Measurements from ENCODE around the gene TAC1. TPM values are rescaled to one million over a fixed set of nuclear protein-coding genes. Genes with fewer than 3 reads are reported as not detected.
"Not testable (repeated sequence)": the region's sequence is repeated elsewhere in the genome, so short reads cannot be mapped to it uniquely, and the experiment has no call there.

The TAC1 gene
- total RNA-seq, 2 experiments from 2014 or later = not detected

GRCh38 chr7:97757824-97758223 is 25.9 kb downstream of the TAC1 start:
- POLR2A ChIA-PET = no interaction called here
- peaks cover 7% of the 10 kb centered on the region for H3K27me3 Mint-ChIP-seq

GRCh38 chr7:97770850-97771249 is 39.0 kb downstream of the TAC1 start:
- Mint-ChIP-seq H3K36me3 (no peaks in the 10 kb centered on the region), H3K9me3 (no peaks in the 10 kb centered on the region), H3K4me3 (no peak overlapping the region), H3K27ac (no peak overlapping the region), H3K27me3 (no peaks in the 10 kb centered on the region), H3K4me1 (no peaks in the 10 kb centered on the region)
- POLR2A ChIA-PET = no interaction called here
- DNase-seq (no peak), ATAC-seq (ENCODE audit: low read depth) (no peak)

More at GRCh38 chr7:97757824-97758223, 25.9 kb downstream of the TAC1 start:
- Mint-ChIP-seq H3K36me3 (no peaks in the 10 kb centered on the region), H3K9me3 (no peaks in the 10 kb centered on the region), H3K27ac (no peak overlapping the region), H3K4me3 (no peak overlapping the region), H3K4me1 (no peaks in the 10 kb centered on the region)
- ATAC-seq (ENCODE audit: low read depth) (no peak), DNase-seq (no peak)

- Mint-ChIP-seq H3K4me3 (no peak overlapping the region), H3K4me1 (no peaks in the 10 kb centered on the region), H3K27me3 (no peaks in the 10 kb centered on the region), H3K36me3 (no peaks in the 10 kb centered on the region), H3K27ac (no peak overlapping the region), H3K9me3 (no peaks in the 10 kb centered on the region)
- POLR2A ChIA-PET = no interaction called here
- no peak for DNase-seq
- ATAC-seq (ENCODE audit: low read depth) = no peak
Measured at GRCh38 chr7:97771576-97771975, 39.7 kb downstream of the TAC1 start.

GRCh38 chr7:97772045-97772901 is 40.4 kb downstream of the TAC1 start:
- H3K27ac Mint-ChIP-seq = no peak overlapping the region
- H3K4me1 Mint-ChIP-seq = no peaks in the 10 kb centered on the region
- no peak overlapping the region for H3K4me3 Mint-ChIP-seq
- no peaks in the 10 kb centered on the region for H3K9me3 Mint-ChIP-seq
- ATAC-seq (ENCODE audit: low read depth) (no peak), DNase-seq (no peak)
- H3K36me3 Mint-ChIP-seq = no peaks in the 10 kb centered on the region
- POLR2A ChIA-PET = no interaction called here
- H3K27me3 Mint-ChIP-seq = no peaks in the 10 kb centered on the region

- H3K27me3 Mint-ChIP-seq; ATAC-seq (ENCODE audit: low read depth); H3K27ac Mint-ChIP-seq; POLR2A ChIA-PET; H3K4me3 Mint-ChIP-seq; H3K4me1 Mint-ChIP-seq; H3K36me3 Mint-ChIP-seq; H3K9me3 Mint-ChIP-seq; DNase-seq: not testable (repeated sequence)
Measured at GRCh38 chr7:97786398-97786797, 54.5 kb downstream of the TAC1 start.

Other genes with a start within 250 kb of the TAC1 start
- gene ASNS, start 140.3 kb downstream of the TAC1 start, total RNA-seq = 10 to 100 TPM; 40.0 to 42.6 TPM